Measurements from ENCODE around the gene ZFP82. TPM values are rescaled to one million over a fixed set of nuclear protein-coding genes. Genes with fewer than 3 reads are reported as not detected.

The ZFP82 gene
- total RNA-seq, 1 experiment from 2014 or later = 17.0 TPM

DNA sequence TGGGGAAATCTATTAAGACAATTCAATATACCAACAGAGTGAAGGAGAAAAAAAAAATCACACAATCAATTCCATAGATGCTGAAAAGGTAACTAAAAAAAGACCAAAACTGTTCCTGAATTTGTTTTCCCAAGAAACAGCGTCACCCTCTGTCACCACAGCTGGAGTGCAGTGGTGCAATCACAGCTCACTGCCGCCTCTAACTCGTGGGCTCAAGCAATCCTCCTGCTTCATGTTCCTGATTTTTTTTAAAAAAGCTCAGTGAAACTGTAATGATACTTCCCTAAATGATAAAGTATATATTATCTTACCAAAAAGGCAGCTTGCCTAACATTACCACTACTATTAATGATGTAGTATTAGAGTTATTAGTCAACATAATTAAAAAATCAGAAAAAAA lies 19.9 kb downstream of the ZFP82 start:
- no peak overlapping the region for H3K27ac ChIP-seq
- H3K36me3 ChIP-seq = peaks cover 84% of the 10 kb centered on the region
- H3K9me3 ChIP-seq (replicated peaks) = peaks cover 36% of the 10 kb centered on the region
- H3K27me3 ChIP-seq = no peaks in the 10 kb centered on the region
- H3K4me3 ChIP-seq = no peak overlapping the region
- no peaks in the 10 kb centered on the region for H3K4me1 ChIP-seq
- no peak for DNase-seq

DNA sequence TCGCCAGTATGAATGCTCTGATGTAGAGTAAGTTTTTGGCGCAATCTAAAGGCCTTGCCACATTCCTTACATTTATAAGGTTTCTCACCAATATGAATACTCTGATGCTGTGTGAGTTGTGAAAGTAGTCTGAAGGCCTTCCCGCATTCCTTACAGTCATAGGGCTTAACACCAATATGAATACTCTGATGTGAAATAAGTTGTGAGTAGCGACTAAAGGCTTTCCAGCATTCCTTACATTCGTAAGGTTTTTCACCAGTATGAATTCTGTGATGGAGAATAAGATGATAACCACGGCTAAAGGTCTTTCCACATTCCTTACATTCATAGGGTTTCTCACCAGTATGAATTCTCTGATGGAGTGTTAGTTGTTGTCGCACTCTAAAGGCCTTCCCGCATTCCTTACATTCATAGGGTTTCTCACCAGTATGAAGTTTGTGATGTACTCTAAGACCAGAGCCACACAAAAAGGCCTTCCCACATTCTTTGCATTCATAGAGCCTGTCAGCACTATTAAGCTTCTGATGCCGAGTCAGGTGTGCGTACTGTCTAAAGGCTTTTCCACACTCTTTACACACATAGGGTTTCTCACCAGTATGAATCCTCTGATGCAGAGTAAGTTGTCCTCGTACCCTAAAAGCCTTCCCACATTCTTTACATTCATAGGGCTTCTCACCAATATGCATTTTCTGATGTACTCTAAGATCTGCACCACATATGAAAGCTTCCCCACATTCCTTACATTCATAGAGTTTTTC lies 25.3 kb downstream of the ZFP82 start:
- DNase-seq = peak in 1 of 2 experiments; percentile 14
- H3K9me3 ChIP-seq (replicated peaks) = peaks cover 59% of the 10 kb centered on the region
- peaks cover 58% of the 10 kb centered on the region for H3K36me3 ChIP-seq
- no peak overlapping the region for H3K27ac ChIP-seq
- H3K4me1 ChIP-seq = no peaks in the 10 kb centered on the region
- no peak overlapping the region for H3K4me3 ChIP-seq
- H3K27me3 ChIP-seq = no peaks in the 10 kb centered on the region

DNA sequence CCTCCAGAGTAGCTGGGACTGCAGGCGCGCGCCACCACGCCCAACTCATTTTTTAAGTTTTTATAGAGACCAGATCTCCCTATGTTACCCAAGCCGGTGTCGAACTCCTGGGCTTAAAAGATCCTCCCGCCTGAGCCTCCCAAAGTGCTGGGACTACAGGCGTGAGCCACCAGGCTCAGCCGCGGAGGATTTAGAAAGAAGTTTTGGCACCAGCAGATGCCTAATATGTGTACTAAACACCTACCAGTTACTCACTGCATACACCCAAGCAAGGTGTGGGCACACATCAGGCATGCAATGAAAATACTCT lies 39.0 kb downstream of the ZFP82 start:
- Histone ChIP-seq H3K9me3 (replicated peaks) (no peaks in the 10 kb centered on the region; the same call in 1 of the 2 replicates), H3K4me3 (peak overlapping the region; percentile 85), H3K27ac (no peak overlapping the region), H3K4me1 (0 out of 2 replicates have a peak, but pooled peaks cover 7% of the 10 kb centered on the region), H3K27me3 (no peaks in the 10 kb centered on the region), H3K36me3 (no peaks in the 10 kb centered on the region)
- no peak for DNase-seq

DNA sequence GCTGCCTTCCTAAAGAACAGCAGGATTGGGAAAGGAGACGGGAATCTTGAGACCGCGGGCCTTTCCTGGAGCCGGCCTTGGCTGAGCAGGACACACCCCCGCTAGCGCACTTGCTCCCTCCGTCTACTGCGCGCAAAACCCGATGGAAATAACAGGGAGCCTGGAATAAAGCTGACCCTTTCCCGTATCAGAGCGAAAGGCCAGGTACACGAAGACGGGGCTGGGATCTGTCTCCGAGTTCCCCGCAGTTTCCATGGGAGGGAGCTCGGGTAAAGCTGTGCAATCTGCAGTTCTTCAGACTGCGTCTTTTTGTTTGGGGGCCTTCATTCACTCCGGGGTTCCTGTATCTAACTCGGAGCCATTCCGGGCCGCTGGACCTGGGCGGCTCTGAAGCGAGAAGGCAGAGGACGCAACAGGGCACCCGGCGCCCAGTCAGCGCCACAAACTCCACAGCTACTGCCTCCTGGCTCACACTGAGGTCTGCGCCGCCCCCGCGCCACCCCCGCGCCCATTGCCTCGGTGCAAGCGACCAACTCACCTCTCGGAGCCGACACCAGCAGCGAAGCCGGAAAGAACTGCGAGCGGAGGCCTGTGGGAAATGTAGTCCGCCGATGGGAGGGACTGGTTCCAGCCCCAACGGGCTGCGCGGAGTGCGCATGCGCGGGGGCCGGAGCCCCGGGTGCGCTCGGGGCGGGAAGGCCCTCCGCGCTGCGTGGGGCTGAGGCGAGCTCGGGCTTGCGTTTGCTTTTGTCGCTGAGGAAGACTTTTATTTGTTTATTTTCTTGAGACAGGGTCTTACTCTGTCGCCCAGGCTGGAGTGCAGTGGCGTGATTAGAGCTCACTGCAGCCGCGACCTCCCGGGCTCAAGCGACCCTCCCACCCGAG lies 39.6 kb downstream of the ZFP82 start, which contains the start of gene ZFP14:
ZFP14 (minus strand) TSS at position 577 of the 885 bp plus-strand sequence. CDS start 11,309 bp downstream, outside the sequence.
- Histone ChIP-seq H3K9me3 (replicated peaks) (no peaks in the 10 kb centered on the region; the same call in 1 of the 2 replicates), H3K4me1 (0 out of 2 replicates have a peak, but pooled peaks cover 7% of the 10 kb centered on the region), H3K27me3 (no peaks in the 10 kb centered on the region), H3K4me3 (peak within 1 kb of the TSS; percentile 85), H3K36me3 (no peaks in the 10 kb centered on the region), H3K27ac (peak within 1 kb of the TSS; percentile 38)
- peak; percentile 96 to 97 for DNase-seq

DNA sequence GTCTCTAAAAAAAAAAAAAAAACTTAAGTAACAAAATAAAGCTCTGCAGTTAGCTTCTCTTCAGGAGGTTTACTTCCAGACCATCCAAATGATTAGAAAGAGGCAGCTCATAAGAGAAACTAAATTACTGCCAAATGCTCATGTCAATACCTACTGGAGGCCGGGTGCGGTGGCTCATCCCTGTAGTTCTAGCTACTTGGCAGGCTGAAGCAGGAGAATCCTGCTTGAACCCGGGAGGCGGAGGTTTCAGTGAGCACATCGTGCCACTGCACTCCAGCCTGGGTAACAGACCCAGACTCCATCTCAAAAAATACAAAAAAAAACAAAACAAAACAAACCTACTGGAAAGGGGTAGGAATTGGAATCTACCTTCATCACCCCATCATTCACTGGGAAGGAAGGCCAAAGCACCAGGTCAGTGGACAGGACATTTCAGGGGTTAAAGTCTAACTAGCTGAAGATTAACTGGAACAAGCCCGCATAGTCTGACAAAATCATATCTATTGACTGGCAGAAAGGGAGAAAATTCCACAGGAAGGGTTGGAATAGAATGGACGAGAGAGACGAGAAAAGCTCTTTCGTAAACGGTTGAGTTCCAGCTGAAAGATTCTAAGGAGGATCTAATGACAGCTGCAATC lies 40.8 kb downstream of the ZFP82 start:
- Histone ChIP-seq H3K9me3 (replicated peaks) (peaks cover under 1% of the 10 kb centered on the region; the same call in 1 of the 2 replicates), H3K4me3 (peak overlapping the region; percentile 85), H3K27me3 (no peaks in the 10 kb centered on the region), H3K36me3 (no peaks in the 10 kb centered on the region), H3K27ac (no peak overlapping the region), H3K4me1 (0 out of 2 replicates have a peak, but pooled peaks cover 7% of the 10 kb centered on the region)
- no peak for DNase-seq

DNA sequence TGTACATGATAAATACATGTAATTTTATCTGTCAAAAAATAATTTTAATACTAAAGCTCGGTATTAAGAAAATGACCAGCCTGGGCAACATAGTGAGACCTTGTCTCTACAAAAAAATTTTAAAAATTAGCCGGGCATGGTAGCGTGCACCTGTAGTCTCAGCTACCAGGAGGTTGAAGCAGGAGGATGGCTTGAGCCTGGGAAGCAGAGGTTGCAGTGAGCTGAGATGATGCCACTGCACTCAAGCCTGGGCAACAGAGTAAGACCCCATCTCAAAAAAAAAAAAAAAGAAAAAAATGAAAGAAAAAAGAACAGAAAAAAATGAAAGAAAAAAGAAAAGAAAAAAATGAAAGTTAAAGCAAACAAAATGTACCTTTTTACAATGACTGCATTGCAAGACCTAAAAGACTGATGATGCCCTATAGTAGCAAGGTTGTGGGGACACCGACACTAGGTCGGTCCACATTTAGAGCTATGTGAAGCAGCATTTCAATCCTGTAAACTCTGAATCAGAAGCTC lies 44.7 kb downstream of the ZFP82 start:
- H3K36me3 ChIP-seq = no peaks in the 10 kb centered on the region
- peaks cover 10% of the 10 kb centered on the region; the same call in 1 of the 2 replicates for H3K9me3 ChIP-seq (replicated peaks)
- H3K4me3 ChIP-seq = no peak overlapping the region
- no peak overlapping the region for H3K27ac ChIP-seq
- no peak for DNase-seq
- H3K4me1 ChIP-seq = 0 out of 2 replicates have a peak, but pooled peaks cover 7% of the 10 kb centered on the region
- no peaks in the 10 kb centered on the region for H3K27me3 ChIP-seq

DNA sequence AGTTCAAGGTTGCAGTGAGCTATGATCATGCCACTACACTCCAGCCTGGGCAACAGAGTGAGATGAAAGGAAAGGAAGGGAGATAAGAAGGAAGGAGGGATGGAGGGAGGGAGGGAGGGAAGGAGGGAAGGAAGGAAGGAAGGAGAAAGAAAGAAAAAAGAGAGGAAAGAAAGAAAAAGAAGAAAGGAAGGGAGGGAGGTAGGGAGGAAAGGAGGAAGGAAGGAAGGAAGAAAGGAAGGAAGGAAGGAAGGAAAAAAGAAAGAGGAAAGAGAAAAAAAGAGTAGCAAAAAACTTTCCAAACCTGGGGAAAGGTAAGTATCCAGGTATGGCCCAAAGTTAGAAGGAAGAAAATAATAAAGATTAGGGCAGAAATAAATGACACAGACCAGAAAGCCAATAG lies 46.6 kb downstream of the ZFP82 start:
- Histone ChIP-seq H3K27me3 (no peaks in the 10 kb centered on the region), H3K36me3 (peaks cover 4% of the 10 kb centered on the region), H3K27ac (no peak overlapping the region), H3K4me1 (no peaks in the 10 kb centered on the region), H3K9me3 (replicated peaks) (peaks cover 10% of the 10 kb centered on the region; the same call in 1 of the 2 replicates), H3K4me3 (no peak overlapping the region)
- DNase-seq = no peak

DNA sequence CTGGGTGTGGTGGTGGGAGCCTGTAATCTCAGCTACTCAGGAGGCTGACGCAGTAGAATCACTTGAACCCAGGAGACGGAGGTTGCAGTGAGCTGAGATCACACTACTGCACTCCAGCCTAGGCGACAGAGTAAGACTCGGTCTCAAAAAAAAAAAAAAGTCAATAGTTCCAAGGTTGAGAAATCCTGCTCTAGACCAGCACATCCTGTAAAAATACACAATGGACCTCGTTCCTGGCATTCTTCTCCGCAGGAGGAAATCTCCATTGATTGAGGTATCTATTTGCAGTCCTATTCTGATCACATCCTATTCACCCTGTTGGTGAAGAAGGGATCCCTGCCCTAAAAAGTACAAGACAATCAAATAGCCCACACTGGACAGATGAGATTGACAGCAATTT lies 54.6 kb downstream of the ZFP82 start:
- Histone ChIP-seq H3K27me3 (no peaks in the 10 kb centered on the region), H3K27ac (no peak overlapping the region), H3K4me1 (no peaks in the 10 kb centered on the region), H3K9me3 (replicated peaks) (no peaks in the 10 kb centered on the region; the same call in 1 of the 2 replicates), H3K4me3 (no peak overlapping the region), H3K36me3 (peaks cover 37% of the 10 kb centered on the region)
- no peak for DNase-seq

Other genes with a start within 250 kb of the ZFP82 start
- 4.1 and 5.2 TPM in 2 replicates for gene ZNF565, start 204.0 kb downstream of the ZFP82 start, total RNA-seq (2014; rRNA removed; shearing (Covaris generic))
- gene ZNF146, start 203.5 kb downstream of the ZFP82 start, total RNA-seq (2014; rRNA removed; shearing (Covaris generic)) = 182 and 210 TPM in 2 replicates
- gene ZFP14, start 39.4 kb downstream of the ZFP82 start, total RNA-seq (2014; rRNA removed; shearing (Covaris generic)) = 7.1 TPM in 2 replicates
- gene ZNF566, start 70.9 kb upstream of the ZFP82 start, total RNA-seq (2014; rRNA removed; shearing (Covaris generic)) = 17.8 and 20.9 TPM in 2 replicates
- gene ZNF260, start 109.6 kb upstream of the ZFP82 start, total RNA-seq (2014; rRNA removed; shearing (Covaris generic)) = 24.0 and 28.2 TPM in 2 replicates
- gene ZNF529, start 154.6 kb upstream of the ZFP82 start, total RNA-seq (2014; rRNA removed; shearing (Covaris generic)) = 12.6 and 16.9 TPM in 2 replicates
- 13.3 and 16.5 TPM in 2 replicates for gene ZNF382, start 186.7 kb upstream of the ZFP82 start, total RNA-seq (2014; rRNA removed; shearing (Covaris generic))
- gene ZNF461, start 248.2 kb upstream of the ZFP82 start, total RNA-seq (2014; rRNA removed; shearing (Covaris generic)) = 10.2 and 12.0 TPM in 2 replicates